Gastroesophageal sphincter (tissue), 4 donors: Measurements from ENCODE around the gene SSBP4. TPM values are rescaled to one million over a fixed set of nuclear protein-coding genes. Genes with fewer than 3 reads are reported as not detected.
A peak's percentile ranks its signal among the peaks of the same experiment; 100 is the strongest.

Source experiments
- ATAC-seq: fragments of 150-250 bp; one replicate; pipeline ENCODE4 v1.9.1; 2016; ENCODE audit warnings: mild to moderate bottlenecking, moderate library complexity
- H3K27ac ChIP-seq, 4 donors: fragments of 200-600 bp; sonication (generic) in 3 of 4; 1 replicate in 3 of 4; 2 replicates in 1 of 4; pipeline ENCODE4 v1.5.1; 2016 to 2019
- H3K27me3 ChIP-seq: fragments of 200-600 bp; sonication (generic); one replicate; pipeline ENCODE4 v1.5.1; 2019
- H3K36me3 ChIP-seq, 2 donors: fragments of 200-600 bp; sonication (generic); one replicate each; pipeline ENCODE4 v1.5.1; 2019; ENCODE audit warnings: control low read depth in 1 of 2
- H3K4me1 ChIP-seq, 3 donors: fragments of 200-600 bp; sonication (generic); 1 replicate in 2 of 3; 2 replicates in 1 of 3; pipeline ENCODE4 v1.5.1; 2016 to 2019; ENCODE audit warnings: control low read depth in 2 of 3
- H3K4me3 ChIP-seq, 2 donors: fragments of 200-600 bp; sonication (generic); one replicate each; pipeline ENCODE4 v1.5.1; 2019; ENCODE audit warnings: mild to moderate bottlenecking in 1 of 2, moderate library complexity in 1 of 2
- H3K9me3 ChIP-seq, 3 donors: fragments of 200-600 bp; sonication (generic); one replicate each; pipeline ENCODE4 v1.5.1; 2017 to 2019; ENCODE audit warnings: control low read depth in 2 of 3
- EP300 ChIP-seq: sonication (generic); formaldehyde crosslinking; IDR thresholded peaks from one replicate; pipeline ENCODE4 v1.6.1; 2017; ENCODE audit warnings: antibody characterized with exemption, mild to moderate bottlenecking
- POLR2A ChIP-seq, 2 donors: fragments of 450-650 bp; IDR thresholded peaks; one replicate each; pipeline ENCODE4 v1.6.1; 2017; ENCODE audit warnings: antibody characterized with exemption in 2 of 2, mild to moderate bottlenecking in 2 of 2, moderate library complexity in 1 of 2
- POLR2AphosphoS5 ChIP-seq: sonication (generic); formaldehyde crosslinking; IDR thresholded peaks from one replicate; pipeline ENCODE4 v1.6.1; 2017; ENCODE audit warnings: antibody characterized with exemption
- WGBS, 2 donors: methylation state at CpG; one replicate each; pipeline ENCODE4 v1.1.5; 2018; ENCODE audit warnings: low coverage in 1 of 2; 5-methylcytosine and 5-hydroxymethylcytosine counted together
- total RNA-seq, 4 donors: library from RNA; depleted of rRNA; stranded (reverse); fragments of >200 nt; gene quantifications; one replicate each; pipeline ENCODE4 v1.1.0, GENCODE V29; 2016
- TF ChIP-seq, protein P1 (sequence below), 4 experiments: fragments of 200-600 bp in 2 of 4; fragments of 450-650 bp in 2 of 4; sonication (generic) in 1 of 4; IDR thresholded peaks; one replicate each; pipeline ENCODE4 v1.5.1; 2017 to 2019; ENCODE audit warnings: antibody characterized with exemption in 4 of 4, mild to moderate bottlenecking in 2 of 4, moderate library complexity in 2 of 4

The SSBP4 gene
- total RNA-seq, 4 donors from 2014 or later, result 58.4 to 76.2 (median 61.3) TPM

DNA sequence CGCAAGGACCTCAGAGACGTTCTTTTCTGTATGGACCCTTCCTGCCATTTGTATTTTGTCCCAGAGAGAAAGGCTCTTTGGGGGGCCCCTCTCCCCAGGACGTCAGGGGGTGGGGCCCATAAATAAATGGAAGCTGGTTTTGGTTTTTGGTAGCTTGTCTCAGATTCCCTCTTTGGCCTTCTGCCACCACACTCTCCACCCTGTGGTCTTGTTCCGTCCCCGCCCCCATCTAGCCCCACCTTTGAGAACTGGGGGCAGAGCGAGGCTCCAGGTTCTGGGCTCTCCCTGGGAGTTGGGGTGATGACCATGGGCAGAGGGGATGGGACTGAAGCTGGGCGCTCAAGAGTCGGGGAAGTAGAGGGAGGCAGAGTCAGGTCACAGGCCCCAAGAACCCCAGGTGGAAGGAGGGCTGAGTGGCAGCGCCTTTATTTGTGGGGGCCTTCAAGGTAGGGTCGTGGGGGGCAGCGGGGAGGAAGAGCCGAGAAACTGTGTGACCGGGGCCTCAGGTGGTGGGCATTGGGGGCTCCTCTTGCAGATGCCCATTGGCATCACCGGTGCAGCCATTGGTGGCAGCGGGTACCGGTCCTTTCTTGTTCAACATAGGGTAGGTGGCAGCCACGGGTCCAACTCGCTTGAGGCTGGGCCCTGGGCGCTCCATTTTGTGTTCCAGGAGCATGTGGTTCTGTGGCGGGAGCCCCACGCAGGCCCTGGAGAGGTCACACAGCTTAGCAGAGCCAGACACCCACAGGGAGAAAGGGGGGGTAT lies 15.4 kb downstream of the SSBP4 start:
- TF ChIP-seq, protein P1, sequence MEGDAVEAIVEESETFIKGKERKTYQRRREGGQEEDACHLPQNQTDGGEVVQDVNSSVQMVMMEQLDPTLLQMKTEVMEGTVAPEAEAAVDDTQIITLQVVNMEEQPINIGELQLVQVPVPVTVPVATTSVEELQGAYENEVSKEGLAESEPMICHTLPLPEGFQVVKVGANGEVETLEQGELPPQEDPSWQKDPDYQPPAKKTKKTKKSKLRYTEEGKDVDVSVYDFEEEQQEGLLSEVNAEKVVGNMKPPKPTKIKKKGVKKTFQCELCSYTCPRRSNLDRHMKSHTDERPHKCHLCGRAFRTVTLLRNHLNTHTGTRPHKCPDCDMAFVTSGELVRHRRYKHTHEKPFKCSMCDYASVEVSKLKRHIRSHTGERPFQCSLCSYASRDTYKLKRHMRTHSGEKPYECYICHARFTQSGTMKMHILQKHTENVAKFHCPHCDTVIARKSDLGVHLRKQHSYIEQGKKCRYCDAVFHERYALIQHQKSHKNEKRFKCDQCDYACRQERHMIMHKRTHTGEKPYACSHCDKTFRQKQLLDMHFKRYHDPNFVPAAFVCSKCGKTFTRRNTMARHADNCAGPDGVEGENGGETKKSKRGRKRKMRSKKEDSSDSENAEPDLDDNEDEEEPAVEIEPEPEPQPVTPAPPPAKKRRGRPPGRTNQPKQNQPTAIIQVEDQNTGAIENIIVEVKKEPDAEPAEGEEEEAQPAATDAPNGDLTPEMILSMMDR (IDR thresholded peaks at IDR 0.05), result no peak
- TF ChIP-seq POLR2A (IDR thresholded peaks at IDR 0.05), result no peak
- no peak for TF ChIP-seq POLR2AphosphoS5
- TF ChIP-seq EP300, result no peak
- H3K9me3 ChIP-seq, result no peaks in the 10 kb centered on the region
- peaks cover 0 to 13% of the 10 kb centered on the region in 2 donors for H3K36me3 ChIP-seq
- peak overlapping the region in 3 of 4 donors; percentile 79 to 82 (median 80) for H3K27ac ChIP-seq
- H3K27me3 ChIP-seq, result no peaks in the 10 kb centered on the region
- H3K4me1 ChIP-seq, result peaks cover 0 to 91% (median 33%) of the 10 kb centered on the region in 3 donors
- 42% methylated on average over 3 of the region's 21 CpGs; no CpG with 5 or more reads in 1 of the 2 donors for WGBS, 2 donors
- H3K4me3 ChIP-seq, result peak overlapping the region in 1 of 2 donors; percentile 63
- ATAC-seq, result no peak

DNA sequence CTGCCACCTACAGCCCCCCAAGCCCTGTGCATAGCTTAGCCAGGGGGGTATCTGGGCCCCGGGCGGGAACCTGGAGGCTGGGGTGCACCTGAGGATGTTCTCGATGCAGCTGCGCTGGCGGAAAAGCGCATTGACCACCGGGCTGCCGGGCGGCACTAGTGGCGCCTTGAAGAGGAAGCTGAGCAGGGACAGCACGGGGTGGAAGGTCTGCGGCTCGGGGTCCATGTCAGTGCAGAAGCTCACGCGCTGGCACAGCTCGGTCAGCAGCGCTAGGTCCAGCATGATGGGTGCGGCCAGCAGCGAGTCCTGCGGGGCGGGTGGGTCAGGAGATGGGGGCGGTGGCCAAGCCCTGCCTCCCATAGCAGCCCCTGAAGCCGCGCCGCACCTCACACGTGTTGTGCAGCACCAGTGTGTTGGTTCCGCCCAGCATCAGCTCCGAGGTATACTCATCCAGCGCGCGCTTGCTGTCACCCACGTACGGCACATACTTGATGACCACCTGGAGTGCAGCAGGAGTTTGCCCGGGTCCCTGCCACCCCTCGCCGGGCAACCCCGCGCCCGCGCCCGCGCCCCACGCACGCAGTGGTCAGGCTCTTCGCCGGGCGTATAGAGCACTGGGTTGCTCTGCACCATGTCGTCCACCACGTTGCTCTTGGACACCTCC lies 16.1 kb downstream of the SSBP4 start:
- Histone ChIP-seq H3K36me3 (peaks cover 0 to 13% of the 10 kb centered on the region in 2 donors), H3K4me1 (peaks cover 0 to 88% (median 29%) of the 10 kb centered on the region in 3 donors), H3K27me3 (no peaks in the 10 kb centered on the region), H3K9me3 (no peaks in the 10 kb centered on the region), H3K4me3 (no peak overlapping the region), H3K27ac (no peak overlapping the region)
- TF ChIP-seq EP300 (no peak), POLR2A (IDR thresholded peaks at IDR 0.05) (no peak), POLR2AphosphoS5 (no peak)
- TF ChIP-seq, protein P1 (IDR thresholded peaks at IDR 0.05), result no peak
- ATAC-seq, result no peak
- WGBS, 2 donors, result 96% methylated on average over 19 of the region's 49 CpGs; no CpG with 5 or more reads in 1 of the 2 donors

DNA sequence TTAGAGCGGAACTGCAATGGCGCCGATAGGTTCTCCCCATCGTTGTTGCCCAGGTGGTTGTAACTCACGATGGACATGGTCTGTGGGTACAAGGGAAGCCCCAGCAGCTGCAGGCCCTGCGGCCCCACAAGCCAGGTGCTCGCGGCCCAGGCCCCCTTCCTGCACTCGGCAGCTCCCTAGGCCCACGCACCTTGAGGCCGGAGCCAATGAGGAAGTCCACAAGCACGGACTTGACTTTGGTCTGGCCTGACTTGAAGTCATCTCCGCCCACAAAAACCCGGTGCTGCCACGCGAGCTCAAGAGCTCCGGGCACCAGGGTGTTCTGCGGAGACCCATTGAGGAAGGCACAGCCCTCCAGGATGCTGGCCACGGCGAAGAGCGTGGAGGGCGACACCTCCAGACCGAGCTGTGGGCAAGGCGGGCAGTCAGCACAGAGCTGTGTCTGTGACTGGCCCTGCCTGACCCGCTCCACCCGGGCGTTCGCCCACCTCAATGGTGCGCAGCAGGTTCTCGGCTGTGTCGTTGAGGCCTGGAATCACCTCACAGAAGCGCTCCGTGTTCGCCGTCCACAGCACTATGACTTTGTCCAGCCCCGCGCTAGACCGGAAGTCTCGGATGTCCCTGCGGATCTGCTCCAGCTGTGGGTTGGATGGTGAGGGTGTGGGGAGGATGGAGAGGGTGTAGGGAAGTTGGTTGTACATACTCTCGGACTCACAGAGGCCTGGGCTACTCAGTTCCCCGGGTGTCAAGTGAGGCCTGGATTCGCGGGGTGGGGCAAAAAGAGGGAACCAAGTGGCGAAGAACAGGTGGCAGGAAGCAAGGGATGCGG lies 16.9 kb downstream of the SSBP4 start:
- H3K4me3 ChIP-seq, result peak overlapping the region in 1 of 2 donors; percentile 61
- no peak for TF ChIP-seq EP300
- TF ChIP-seq, protein P1 (IDR thresholded peaks at IDR 0.05), result no peak
- no peak for TF ChIP-seq POLR2A (IDR thresholded peaks at IDR 0.05)
- TF ChIP-seq POLR2AphosphoS5, result no peak
- peaks cover 0 to 86% (median 29%) of the 10 kb centered on the region in 3 donors for H3K4me1 ChIP-seq
- 72% methylated on average over 9 of the region's 46 CpGs; no CpG with 5 or more reads in 1 of the 2 donors for WGBS, 2 donors
- H3K27me3 ChIP-seq, result no peaks in the 10 kb centered on the region
- peak overlapping the region in 3 of 4 donors; percentile 83 for H3K27ac ChIP-seq
- H3K36me3 ChIP-seq, result peaks cover 0 to 13% of the 10 kb centered on the region in 2 donors
- ATAC-seq, result no peak
- H3K9me3 ChIP-seq, result no peaks in the 10 kb centered on the region

DNA sequence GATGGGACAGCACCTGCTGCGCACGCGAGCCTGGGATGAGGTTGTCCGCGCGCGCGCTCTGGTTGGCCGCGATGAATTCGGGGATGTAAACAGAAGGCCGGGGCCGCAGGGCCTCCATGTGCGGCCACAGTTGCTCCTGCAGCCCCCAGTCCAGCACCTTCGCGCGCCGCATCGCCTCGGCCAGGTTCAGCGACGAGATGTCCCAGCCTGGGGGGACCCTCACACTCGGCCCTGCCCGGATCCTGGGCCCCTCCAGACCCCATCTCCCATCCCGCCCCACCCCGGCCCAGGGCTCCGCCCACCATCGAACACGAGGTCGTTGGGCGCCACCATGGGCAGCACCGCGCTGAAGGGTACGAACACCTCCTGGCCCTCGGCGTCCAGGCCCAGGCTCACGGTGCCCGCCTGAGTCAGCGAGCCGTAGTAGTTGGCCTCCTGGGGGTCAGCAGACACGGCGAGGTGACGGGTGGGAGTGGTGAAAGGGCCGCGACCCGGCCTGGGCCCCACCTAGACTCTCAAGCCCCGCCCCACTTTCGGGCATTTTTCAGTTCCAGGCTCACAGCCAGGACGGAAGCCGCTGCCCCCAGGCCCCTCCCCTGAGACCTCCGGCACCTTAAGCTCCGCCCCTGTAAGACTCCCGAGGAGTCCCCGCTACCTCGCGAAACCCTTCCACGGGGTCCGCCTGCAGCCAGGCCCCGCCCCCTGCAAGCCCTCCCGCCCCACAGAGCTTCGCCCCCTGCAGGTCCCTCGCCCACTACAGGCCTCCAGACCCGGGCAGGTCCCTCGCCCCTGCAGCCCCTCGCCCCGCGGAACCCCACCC lies 17.7 kb downstream of the SSBP4 start:
- peak; percentile 40 for ATAC-seq
- 9 to 49% methylated on average over 7 to 11 of the region's 67 CpGs for WGBS, 2 donors
- TF ChIP-seq POLR2AphosphoS5 (no peak), EP300 (no peak)
- TF ChIP-seq, protein P1 (IDR thresholded peaks at IDR 0.05), result peak in 1 of 4 experiments; percentile 26

More for the DNA sequence above, 17.7 kb downstream of the SSBP4 start:
- Histone ChIP-seq H3K27ac (peak overlapping the region in 3 of 4 donors; percentile 83), H3K36me3 (peaks cover 0 to 10% of the 10 kb centered on the region in 2 donors), H3K4me3 (peak overlapping the region; percentile 19 to 61), H3K4me1 (peaks cover 0 to 80% (median 29%) of the 10 kb centered on the region in 3 donors), H3K9me3 (no peaks in the 10 kb centered on the region), H3K27me3 (no peaks in the 10 kb centered on the region)
